Measurements from ENCODE around the gene RPS18. TPM values are rescaled to one million over a fixed set of nuclear protein-coding genes. Genes with fewer than 3 reads are reported as not detected.
A peak's percentile ranks its signal among the peaks of the same experiment; 100 is the strongest.

RPS18 gene
- total and polyA plus RNA-seq, 2 of the 13 experiments (the other 11 are each of a cell fraction or from before 2014, with no cell fraction given) = 3,896 to 5,806 TPM

DNA sequence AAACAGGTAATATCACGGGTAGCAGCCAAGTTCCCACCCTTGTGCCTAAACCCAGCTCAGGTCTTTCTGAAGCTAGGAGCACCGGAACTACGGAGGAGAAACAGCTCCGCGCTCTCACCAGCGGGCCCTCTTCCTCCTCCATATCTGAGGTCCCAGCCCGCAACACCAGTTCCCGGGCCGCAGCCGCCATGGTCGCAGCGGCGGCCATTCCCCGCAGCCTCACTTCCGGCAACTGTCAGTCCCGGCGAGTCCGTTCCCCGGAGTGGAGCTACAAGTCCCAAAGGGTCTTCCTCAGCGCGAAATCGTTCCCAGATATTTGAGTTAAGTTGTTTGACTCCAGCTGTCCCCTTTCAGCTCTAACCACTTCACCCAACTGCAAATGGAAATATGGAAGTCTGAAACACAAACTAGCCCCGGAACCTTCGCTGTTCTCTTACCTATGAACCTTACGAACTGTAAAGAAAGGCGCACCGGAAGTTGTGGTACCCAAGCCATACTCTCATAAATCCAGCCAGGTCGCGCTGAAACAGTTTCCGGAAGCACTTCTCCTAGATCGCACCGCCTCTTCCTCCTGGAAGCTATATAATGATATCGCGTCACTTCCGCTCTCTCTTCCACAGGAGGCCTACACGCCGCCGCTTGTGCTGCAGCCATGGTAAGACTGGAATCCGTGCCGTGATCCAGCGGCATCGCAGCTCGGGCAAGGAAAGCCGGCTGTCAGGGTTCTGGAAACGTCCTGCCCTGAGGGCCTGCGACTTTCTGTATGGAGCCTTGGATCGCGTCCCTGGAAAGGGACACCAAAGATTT is at the start of gene RPS18, which contains the start of gene VPS52 (continued):
- TF ChIP-seq MXI1 (IDR thresholded peaks at IDR 0.05; ENCODE audit: borderline replicate concordance, low read depth, low read length) (peak; percentile 96; the same call in 2 of the 3 replicates), PCBP1 (IDR thresholded peaks at IDR 0.05; ENCODE audit: borderline replicate concordance, low read depth, low read length) (0 out of 2 replicates have a peak, but pooled peaks have one; percentile 19), SRY (CRISPR knock-in tag; IDR thresholded peaks at IDR 0.05) (peak; percentile 46; the same call in 1 of the 2 replicates), XRCC5 (optimal IDR thresholded peaks at IDR 0.05; ENCODE audit: low read length) (peak; percentile 20), NCOA1 (CRISPR knock-in tag; IDR thresholded peaks at IDR 0.05) (0 out of 2 replicates have a peak, but pooled peaks have one; percentile 88), HOXA5 (CRISPR knock-in tag; IDR thresholded peaks at IDR 0.05) (peak; percentile 92), MEIS1 (CRISPR knock-in tag; IDR thresholded peaks at IDR 0.05; ENCODE audit: borderline replicate concordance) (peak; percentile 80), SMARCE1 (IDR thresholded peaks at IDR 0.05; ENCODE audit: borderline replicate concordance) (no peak), RCOR2 (CRISPR knock-in tag; IDR thresholded peaks at IDR 0.05) (0 out of 2 replicates have a peak, but pooled peaks have one; percentile 15), ZSCAN30 (CRISPR knock-in tag; IDR thresholded peaks at IDR 0.05) (peak; percentile 65; the same call in 1 of the 2 replicates), TEAD3 (CRISPR knock-in tag; optimal IDR thresholded peaks at IDR 0.05; ENCODE audit: borderline replicate concordance) (peak; percentile 54), ZNF816 (CRISPR knock-in tag; IDR thresholded peaks at IDR 0.05; ENCODE audit: borderline replicate concordance) (no peak), PPARG (CRISPR knock-in tag; conservative IDR thresholded peaks at IDR 0.05) (peak; percentile 70; the same call in 1 of the 2 replicates), POLR2A (IDR thresholded peaks at IDR 0.05; ENCODE audit: insufficient read depth in 1 of 2, low read depth in 2 of 2, low read length in 2 of 2) (peak; percentile 99), HNF4G (IDR thresholded peaks at IDR 0.05; ENCODE audit: borderline replicate concordance, low read depth, low read length) (peak; percentile 41; the same call in 1 of the 2 replicates), HNF4G (CRISPR knock-in tag; IDR thresholded peaks at IDR 0.05; ENCODE audit: borderline replicate concordance, low read depth) (no peak; the same call in 1 of the 2 replicates), HMG20B (CRISPR knock-in tag; conservative IDR thresholded peaks at IDR 0.05) (peak; percentile 53; the same call in 1 of the 2 replicates)
- TF ChIP-seq, protein P1, sequence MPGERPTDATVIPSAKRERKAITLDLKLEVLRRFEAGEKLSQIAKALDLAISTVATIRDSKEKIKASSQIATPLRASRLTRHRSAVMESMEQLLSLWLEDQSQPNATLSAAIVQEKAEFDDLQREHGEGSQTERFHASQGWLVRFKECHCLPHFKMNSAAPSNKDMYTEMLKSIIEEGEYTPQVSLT (CRISPR knock-in tag; IDR thresholded peaks at IDR 0.05; ENCODE audit: borderline replicate concordance, low read depth) = no peak
- TF ChIP-seq, protein P2, sequence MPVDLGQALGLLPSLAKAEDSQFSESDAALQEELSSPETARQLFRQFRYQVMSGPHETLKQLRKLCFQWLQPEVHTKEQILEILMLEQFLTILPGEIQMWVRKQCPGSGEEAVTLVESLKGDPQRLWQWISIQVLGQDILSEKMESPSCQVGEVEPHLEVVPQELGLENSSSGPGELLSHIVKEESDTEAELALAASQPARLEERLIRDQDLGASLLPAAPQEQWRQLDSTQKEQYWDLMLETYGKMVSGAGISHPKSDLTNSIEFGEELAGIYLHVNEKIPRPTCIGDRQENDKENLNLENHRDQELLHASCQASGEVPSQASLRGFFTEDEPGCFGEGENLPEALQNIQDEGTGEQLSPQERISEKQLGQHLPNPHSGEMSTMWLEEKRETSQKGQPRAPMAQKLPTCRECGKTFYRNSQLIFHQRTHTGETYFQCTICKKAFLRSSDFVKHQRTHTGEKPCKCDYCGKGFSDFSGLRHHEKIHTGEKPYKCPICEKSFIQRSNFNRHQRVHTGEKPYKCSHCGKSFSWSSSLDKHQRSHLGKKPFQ (CRISPR knock-in tag; IDR thresholded peaks at IDR 0.05; ENCODE audit: insufficient replicate concordance) = no peak
- TF ChIP-seq, protein P3, sequence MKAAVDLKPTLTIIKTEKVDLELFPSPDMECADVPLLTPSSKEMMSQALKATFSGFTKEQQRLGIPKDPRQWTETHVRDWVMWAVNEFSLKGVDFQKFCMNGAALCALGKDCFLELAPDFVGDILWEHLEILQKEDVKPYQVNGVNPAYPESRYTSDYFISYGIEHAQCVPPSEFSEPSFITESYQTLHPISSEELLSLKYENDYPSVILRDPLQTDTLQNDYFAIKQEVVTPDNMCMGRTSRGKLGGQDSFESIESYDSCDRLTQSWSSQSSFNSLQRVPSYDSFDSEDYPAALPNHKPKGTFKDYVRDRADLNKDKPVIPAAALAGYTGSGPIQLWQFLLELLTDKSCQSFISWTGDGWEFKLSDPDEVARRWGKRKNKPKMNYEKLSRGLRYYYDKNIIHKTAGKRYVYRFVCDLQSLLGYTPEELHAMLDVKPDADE (CRISPR knock-in tag; IDR thresholded peaks at IDR 0.05) = peak; percentile 95
- TF ChIP-seq, protein P4, sequence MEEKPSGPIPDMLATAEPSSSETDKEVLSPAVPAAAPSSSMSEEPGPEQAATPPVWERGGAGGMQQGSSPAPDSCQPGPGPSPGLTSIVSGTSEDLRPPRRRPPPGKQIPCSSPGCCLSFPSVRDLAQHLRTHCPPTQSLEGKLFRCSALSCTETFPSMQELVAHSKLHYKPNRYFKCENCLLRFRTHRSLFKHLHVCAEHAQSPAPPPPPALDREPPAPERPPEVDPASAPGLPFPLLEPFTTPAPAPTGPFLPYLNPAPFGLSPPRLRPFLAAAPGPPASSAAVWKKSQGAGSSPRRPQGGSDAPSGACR (CRISPR knock-in tag; IDR thresholded peaks at IDR 0.05) = peak; percentile 16; the same call in 1 of the 2 replicates
- TF ChIP-seq, protein P5, sequence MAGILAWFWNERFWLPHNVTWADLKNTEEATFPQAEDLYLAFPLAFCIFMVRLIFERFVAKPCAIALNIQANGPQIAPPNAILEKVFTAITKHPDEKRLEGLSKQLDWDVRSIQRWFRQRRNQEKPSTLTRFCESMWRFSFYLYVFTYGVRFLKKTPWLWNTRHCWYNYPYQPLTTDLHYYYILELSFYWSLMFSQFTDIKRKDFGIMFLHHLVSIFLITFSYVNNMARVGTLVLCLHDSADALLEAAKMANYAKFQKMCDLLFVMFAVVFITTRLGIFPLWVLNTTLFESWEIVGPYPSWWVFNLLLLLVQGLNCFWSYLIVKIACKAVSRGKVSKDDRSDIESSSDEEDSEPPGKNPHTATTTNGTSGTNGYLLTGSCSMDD (CRISPR knock-in tag; IDR thresholded peaks at IDR 0.05) = no peak
- TF ChIP-seq, protein P6, sequence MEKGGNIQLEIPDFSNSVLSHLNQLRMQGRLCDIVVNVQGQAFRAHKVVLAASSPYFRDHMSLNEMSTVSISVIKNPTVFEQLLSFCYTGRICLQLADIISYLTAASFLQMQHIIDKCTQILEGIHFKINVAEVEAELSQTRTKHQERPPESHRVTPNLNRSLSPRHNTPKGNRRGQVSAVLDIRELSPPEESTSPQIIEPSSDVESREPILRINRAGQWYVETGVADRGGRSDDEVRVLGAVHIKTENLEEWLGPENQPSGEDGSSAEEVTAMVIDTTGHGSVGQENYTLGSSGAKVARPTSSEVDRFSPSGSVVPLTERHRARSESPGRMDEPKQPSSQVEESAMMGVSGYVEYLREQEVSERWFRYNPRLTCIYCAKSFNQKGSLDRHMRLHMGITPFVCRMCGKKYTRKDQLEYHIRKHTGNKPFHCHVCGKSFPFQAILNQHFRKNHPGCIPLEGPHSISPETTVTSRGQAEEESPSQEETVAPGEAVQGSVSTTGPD (CRISPR knock-in tag; IDR thresholded peaks at IDR 0.05) = 0 out of 2 replicates have a peak, but pooled peaks have one; percentile 74

Measured in HepG2 (cell line).